NCI-H345 treated with DMSO at 0.1 percent for 48 hours (cell line): Measurements from ENCODE around the gene SFPQ.
"Not testable (repeated sequence)": the region's sequence is repeated elsewhere in the genome, so short reads cannot be mapped to it uniquely, and the experiment has no call there.

Experiments used
- DNase-seq: peaks from one replicate; lab custom pipeline; 2025; ENCODE audit not compliant: unreplicated experiment; lab: John Stamatoyannopoulos, UW

SFPQ gene

GRCh38 chr1:35188578-35189392, 4.2 kb downstream of the SFPQ start:
- no peak for DNase-seq

GRCh38 chr1:35187816-35188342, 5.1 kb downstream of the SFPQ start:
- no peak for DNase-seq

GRCh38 chr1:35186239-35186638, 6.7 kb downstream of the SFPQ start:
- DNase-seq: no peak

- no peak for DNase-seq
Observed at GRCh38 chr1:35185200-35185599, 7.7 kb downstream of the SFPQ start.

GRCh38 chr1:35184495-35185199, 8.3 kb downstream of the SFPQ start:
- DNase-seq: no peak

GRCh38 chr1:35181790-35182455, 11.0 kb downstream of the SFPQ start:
- DNase-seq: no peak

GRCh38 chr1:35180776-35181374, 12.1 kb downstream of the SFPQ start:
- DNase-seq: no peak

GRCh38 chr1:35179908-35180307, 13.0 kb downstream of the SFPQ start:
- DNase-seq: no peak

GRCh38 chr1:35178874-35179380, 14.0 kb downstream of the SFPQ start:
- no peak for DNase-seq

- no peak for DNase-seq
Observed at GRCh38 chr1:35178295-35178695, 14.7 kb downstream of the SFPQ start.

- no peak for DNase-seq
Observed at GRCh38 chr1:35177237-35177786, 15.6 kb downstream of the SFPQ start.

GRCh38 chr1:35175602-35176001, 17.3 kb downstream of the SFPQ start:
- DNase-seq: no peak

GRCh38 chr1:35175098-35175576, 17.8 kb downstream of the SFPQ start:
- DNase-seq: no peak

GRCh38 chr1:35173909-35174540, 18.9 kb downstream of the SFPQ start:
- DNase-seq: no peak

GRCh38 chr1:35173491-35173890, 19.5 kb downstream of the SFPQ start:
- no peak for DNase-seq

- no peak for DNase-seq
Observed at GRCh38 chr1:35172022-35172421, 20.9 kb downstream of the SFPQ start.

- DNase-seq: no peak
Observed at GRCh38 chr1:35171579-35171978, 21.4 kb downstream of the SFPQ start.

GRCh38 chr1:35164893-35165292, 28.1 kb downstream of the SFPQ start:
- DNase-seq: no peak

- no peak for DNase-seq
Observed at GRCh38 chr1:35151220-35151619, 41.7 kb downstream of the SFPQ start.

GRCh38 chr1:35145892-35146549, 46.9 kb downstream of the SFPQ start:
- not testable (repeated sequence) for DNase-seq
